Common myeloid progenitor, CD34-positive (primary cell): ENCODE measurements around the gene BRINP3.
A peak's percentile ranks its signal among the peaks of the same experiment; 100 is the strongest.

Source experiments
- CTCF ChIA-PET: fragments of 350-600 bp; sonication (Branson Sonifier 250); formaldehyde crosslinking; loops from one replicate; lab custom pipeline; 2021; ENCODE audit warnings: antibody characterized with exemption; lab: Charles Lee
- POLR2A ChIA-PET: fragments of 350-600 bp; sonication (Branson Sonifier 250); formaldehyde crosslinking; loops from one replicate; lab custom pipeline; 2021; ENCODE audit warnings: antibody characterized with exemption; lab: Charles Lee
- DNase-seq, 3 donors: peaks; one replicate each; pipeline versions ENCODE4 v3.0.0 to v3.0.0-alpha.2; 2013
- H3K27ac ChIP-seq, 2 experiments: 1 replicate in 1 of 2; 2 replicates in 1 of 2; pipeline ENCODE4 v1.7.0; 2013; ENCODE audit warnings: inconsistent platforms in 2 of 2, low read length in 2 of 2, mild to moderate bottlenecking in 2 of 2, low read depth in 1 of 2, moderate library complexity in 1 of 2; ENCODE audit not compliant: severe bottlenecking in 2 of 2, insufficient read depth in 1 of 2, poor library complexity in 1 of 2
- H3K27me3 ChIP-seq, 5 experiments: replicated peaks in 2 of 5; 1 replicate in 3 of 5; 2 replicates in 2 of 5; pipeline versions ENCODE4 v1.6.1 to v1.7.0; 2013; ENCODE audit warnings: low read length in 4 of 5, mild to moderate bottlenecking in 2 of 5, moderate library complexity in 2 of 5, inconsistent platforms in 1 of 5; ENCODE audit not compliant: insufficient read depth in 5 of 5, control insufficient read depth in 4 of 5
- H3K36me3 ChIP-seq, 4 experiments: 1 replicate in 2 of 4; 2 replicates in 2 of 4; pipeline versions ENCODE4 v1.6.1 to v1.7.0; 2013; ENCODE audit warnings: low read length in 3 of 4, control low read depth in 1 of 4, mild to moderate bottlenecking in 1 of 4; ENCODE audit not compliant: control insufficient read depth in 4 of 4, insufficient read depth in 4 of 4
- H3K4me1 ChIP-seq, 4 experiments: 1 replicate in 3 of 4; 2 replicates in 1 of 4; pipeline versions ENCODE4 v1.6.1 to v1.7.1; 2013; ENCODE audit warnings: low read length in 3 of 4, mild to moderate bottlenecking in 3 of 4, control low read depth in 1 of 4, inconsistent platforms in 1 of 4, moderate library complexity in 1 of 4; ENCODE audit not compliant: control insufficient read depth in 4 of 4, insufficient read depth in 4 of 4; ENCODE audit errors: control extremely low read depth in 1 of 4
- H3K4me3 ChIP-seq, 7 experiments: 1 replicate in 4 of 7; 2 replicates in 3 of 7; pipeline versions ENCODE4 v1.5.1 to v1.7.0; 2013; ENCODE audit warnings: mild to moderate bottlenecking in 7 of 7, low read length in 6 of 7, moderate library complexity in 6 of 7, inconsistent platforms in 2 of 7, low read depth in 2 of 7, control low read depth in 1 of 7; ENCODE audit not compliant: insufficient read depth in 4 of 7, control insufficient read depth in 1 of 7; ENCODE audit errors: extremely low read depth in 1 of 7
- H3K9me3 ChIP-seq, 5 experiments: 1 replicate in 4 of 5; 2 replicates in 1 of 5; pipeline versions ENCODE4 v1.6.1 to v1.7.1; 2013; ENCODE audit warnings: low read length in 4 of 5, mild to moderate bottlenecking in 2 of 5, inconsistent platforms in 1 of 5, low read depth in 1 of 5, moderate library complexity in 1 of 5; ENCODE audit not compliant: control insufficient read depth in 4 of 5, insufficient read depth in 2 of 5; ENCODE audit errors: control extremely low read depth in 1 of 5
- WGBS: methylation state at CpG from one replicate; pipeline ENCODE4 v1.1.5; 2013; ENCODE audit not compliant: insufficient coverage; 5-methylcytosine and 5-hydroxymethylcytosine counted together

The BRINP3 gene

DNA sequence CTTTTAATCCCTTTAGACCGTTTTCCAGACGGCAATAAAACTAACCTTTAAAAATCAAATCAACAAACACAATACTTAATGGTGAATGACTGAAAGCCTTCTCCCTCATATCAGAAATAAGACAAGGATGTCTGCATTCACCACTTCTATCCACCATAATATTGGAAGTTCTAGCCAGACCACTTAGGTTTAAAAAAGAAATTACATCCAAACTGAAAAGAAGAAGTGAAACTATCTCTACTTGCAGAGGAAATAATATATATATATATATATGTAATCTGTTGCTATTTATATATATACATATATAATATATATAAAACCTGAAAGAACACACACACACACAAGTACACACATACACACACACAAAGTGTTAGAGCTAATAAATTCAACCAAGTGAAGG, 100.4 kb downstream of the BRINP3 start:
- Histone ChIP-seq H3K4me3 (no peak overlapping the region), H3K9me3 (no peaks in the 10 kb centered on the region), H3K36me3 (no peaks in the 10 kb centered on the region), H3K4me1 (no peaks in the 10 kb centered on the region), H3K27ac (no peak overlapping the region), H3K27me3 (no peaks in the 10 kb centered on the region)
- ChIA-PET POLR2A (no interaction called here), CTCF (no interaction called here)
- WGBS: 100% methylated on average over 1 of the region's 2 CpGs
- DNase-seq: no peak

DNA sequence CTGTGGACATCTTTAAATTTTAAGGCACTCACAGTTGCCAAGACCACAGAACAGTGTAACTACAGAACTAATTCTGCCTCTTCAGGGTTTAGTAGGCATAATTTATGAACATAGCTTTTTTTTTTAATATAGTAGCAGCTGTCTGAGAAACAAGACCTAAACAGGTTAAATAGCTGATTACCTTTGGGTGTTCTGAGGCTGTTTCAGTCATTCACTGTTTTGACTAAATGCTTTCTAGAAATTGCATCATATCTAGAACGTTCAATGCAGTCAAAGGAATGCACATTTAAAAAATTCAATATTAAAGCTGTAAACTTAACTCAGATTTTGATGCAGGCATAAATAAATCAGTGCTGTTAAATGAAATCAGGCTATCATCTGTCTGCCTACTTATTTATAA, 101.6 kb downstream of the BRINP3 start:
- H3K4me3 ChIP-seq: no peak overlapping the region
- H3K4me1 ChIP-seq: no peaks in the 10 kb centered on the region
- H3K36me3 ChIP-seq: no peaks in the 10 kb centered on the region
- no peaks in the 10 kb centered on the region for H3K27me3 ChIP-seq
- ChIA-PET POLR2A (no interaction called here), CTCF (no interaction called here)
- no CpG with 5 or more reads among the region's 1 CpG for WGBS
- no peak for DNase-seq
- no peaks in the 10 kb centered on the region for H3K9me3 ChIP-seq
- no peak overlapping the region for H3K27ac ChIP-seq

DNA sequence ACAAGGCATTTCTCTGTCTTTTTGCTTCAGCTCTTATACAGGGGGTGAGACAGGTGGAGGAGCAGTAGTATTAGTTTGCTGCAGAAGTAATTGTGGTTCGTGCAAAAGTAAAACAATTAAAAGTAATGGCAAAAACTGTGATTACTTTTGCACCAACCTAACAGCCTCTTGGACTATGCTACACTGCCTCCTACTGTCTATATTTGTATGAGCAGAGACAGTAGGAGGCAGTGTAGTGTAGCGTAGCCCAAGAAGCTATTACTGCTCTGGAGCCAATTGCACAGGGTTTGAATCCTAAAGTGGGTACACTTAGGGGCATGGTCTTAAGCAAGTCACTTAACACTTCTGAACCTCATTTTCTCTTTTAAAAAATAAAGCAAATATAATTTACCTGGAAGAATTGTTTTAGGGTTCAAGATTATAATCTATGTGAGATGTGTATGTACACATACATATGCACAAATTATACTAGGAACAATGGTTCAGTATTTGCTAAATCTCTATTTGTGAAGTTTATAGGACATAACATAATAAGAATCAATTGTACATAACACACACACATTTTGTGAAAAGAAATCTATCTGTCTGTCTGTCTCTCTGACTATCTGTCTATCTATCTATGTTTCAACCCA, 103.8 kb downstream of the BRINP3 start:
- H3K27me3 ChIP-seq: no peaks in the 10 kb centered on the region
- ChIA-PET POLR2A (no interaction called here), CTCF (no interaction called here)
- H3K4me3 ChIP-seq: no peak overlapping the region
- peak in 2 of 3 donors; percentile 2 to 11 for DNase-seq
- no peaks in the 10 kb centered on the region for H3K9me3 ChIP-seq
- H3K4me1 ChIP-seq: no peaks in the 10 kb centered on the region
- H3K36me3 ChIP-seq: no peaks in the 10 kb centered on the region
- H3K27ac ChIP-seq: no peak overlapping the region
- 83% methylated on average over 1 of the region's 2 CpGs for WGBS

DNA sequence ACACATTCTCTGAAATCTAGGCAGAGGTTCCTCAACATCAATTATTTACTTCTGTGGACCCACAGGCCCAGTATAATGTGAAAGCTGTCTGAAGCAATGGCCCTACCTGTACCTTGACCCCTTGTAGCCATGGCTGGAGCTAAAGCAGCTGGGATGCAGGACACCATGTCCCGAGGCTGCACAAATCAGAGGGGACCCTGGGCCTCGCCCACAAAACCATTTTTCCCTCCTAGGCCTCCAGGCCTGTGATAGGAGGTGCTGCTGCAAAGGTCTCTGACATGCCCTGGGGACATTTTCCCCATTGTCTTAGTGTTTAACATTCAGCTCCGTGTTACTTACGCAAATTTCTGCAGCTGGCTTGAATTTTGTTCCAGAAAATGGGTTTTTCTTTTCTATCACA, 110.5 kb downstream of the BRINP3 start:
- H3K9me3 ChIP-seq: peaks cover 0 to 2% (median 0%) of the 10 kb centered on the region in 5 experiments
- H3K36me3 ChIP-seq: no peaks in the 10 kb centered on the region
- 94% methylated on average over 4 of the region's 4 CpGs for WGBS
- POLR2A ChIA-PET: no interaction called here
- CTCF ChIA-PET: no interaction called here
- H3K27ac ChIP-seq: no peak overlapping the region
- no peaks in the 10 kb centered on the region for H3K4me1 ChIP-seq
- no peak overlapping the region for H3K4me3 ChIP-seq
- H3K27me3 ChIP-seq: no peaks in the 10 kb centered on the region
- no peak for DNase-seq

DNA sequence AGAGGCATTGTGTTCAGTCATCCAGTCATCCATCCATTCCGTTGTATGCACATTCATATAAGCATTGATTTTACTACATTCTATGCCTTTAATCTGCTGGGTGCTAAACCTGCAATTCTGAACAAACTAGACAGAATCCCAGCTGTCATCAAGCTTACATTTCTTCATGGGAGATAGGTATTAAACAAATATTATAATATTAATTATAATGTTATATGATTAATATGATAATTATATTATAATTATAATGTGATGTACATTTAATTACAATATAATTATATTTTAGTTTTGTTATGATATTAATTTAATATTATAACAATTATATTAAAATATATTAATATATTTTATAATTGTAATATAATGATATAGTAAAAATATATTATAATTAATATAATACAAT, 112.4 kb downstream of the BRINP3 start:
- H3K4me1 ChIP-seq: no peaks in the 10 kb centered on the region
- ChIA-PET CTCF (no interaction called here), POLR2A (interaction anchor here (0.6 kb wide), 1 partner anchor 430 kb away, joined by 4 read pairs; no protein-coding TSS in a partner anchor)
- 100% methylated on average over 1 of the region's 1 CpG for WGBS
- H3K36me3 ChIP-seq: no peaks in the 10 kb centered on the region
- H3K27me3 ChIP-seq: no peaks in the 10 kb centered on the region
- H3K9me3 ChIP-seq: peaks cover 0 to 2% (median 0%) of the 10 kb centered on the region in 5 experiments
- no peak for DNase-seq
- no peak overlapping the region for H3K4me3 ChIP-seq
- H3K27ac ChIP-seq: no peak overlapping the region

DNA sequence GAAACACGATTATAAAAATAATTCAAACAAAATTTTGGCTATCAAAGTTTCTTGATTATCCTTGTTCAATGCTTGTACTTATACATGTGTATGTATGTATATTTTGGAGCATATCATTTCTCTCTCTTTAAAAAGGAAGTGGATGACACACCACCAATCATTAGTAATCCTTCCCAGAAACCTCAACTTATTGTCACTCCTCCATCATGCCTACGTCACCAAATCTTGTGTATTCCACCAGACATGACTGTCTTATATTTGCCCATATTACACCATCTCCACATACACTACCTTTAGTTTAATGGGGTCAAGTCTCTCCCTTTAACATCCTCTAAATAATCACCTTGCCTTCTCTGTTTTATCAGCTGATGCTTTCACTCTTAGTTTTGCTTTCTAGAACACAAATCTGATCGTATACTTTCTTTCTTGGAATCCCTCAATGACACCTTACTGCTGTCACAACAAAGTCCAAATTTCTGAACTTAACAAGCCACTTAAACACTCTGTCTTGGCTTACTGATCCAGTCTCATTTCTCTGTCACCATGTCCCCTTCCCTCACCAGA, 124.0 kb downstream of the BRINP3 start:
- H3K4me1 ChIP-seq: no peaks in the 10 kb centered on the region
- H3K4me3 ChIP-seq: no peak overlapping the region
- POLR2A ChIA-PET: no interaction called here
- WGBS: 94% methylated on average over 2 of the region's 3 CpGs
- no peaks in the 10 kb centered on the region for H3K36me3 ChIP-seq
- no peak for DNase-seq
- H3K27me3 ChIP-seq: no peaks in the 10 kb centered on the region
- CTCF ChIA-PET: no interaction called here
- H3K27ac ChIP-seq: no peak overlapping the region
- no peaks in the 10 kb centered on the region for H3K9me3 ChIP-seq

DNA sequence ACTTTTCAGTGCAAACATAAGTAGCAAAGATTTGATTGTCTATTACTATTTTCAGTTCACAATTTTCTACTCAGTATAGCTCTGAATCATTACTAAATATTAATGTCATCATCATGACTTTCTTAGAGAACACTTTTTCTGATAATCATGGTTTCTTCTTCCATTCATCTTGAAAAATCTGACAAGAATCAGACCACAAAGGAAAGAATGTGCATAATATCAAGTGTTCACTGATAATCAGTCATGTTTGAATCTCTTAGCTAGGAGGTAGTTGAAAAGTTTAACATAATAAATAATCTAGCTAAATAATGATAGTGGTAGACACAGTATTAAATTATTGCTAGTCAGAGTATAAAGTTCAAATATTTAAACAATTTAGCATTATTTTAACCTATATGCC, 133.2 kb downstream of the BRINP3 start:
- Histone ChIP-seq H3K9me3 (no peaks in the 10 kb centered on the region), H3K4me1 (no peaks in the 10 kb centered on the region), H3K36me3 (no peaks in the 10 kb centered on the region), H3K4me3 (no peak overlapping the region), H3K27me3 (no peaks in the 10 kb centered on the region), H3K27ac (no peak overlapping the region)
- ChIA-PET CTCF (no interaction called here), POLR2A (no interaction called here)
- DNase-seq: no peak
